ENCODE results near the gene CDCA3. TPM values are rescaled to one million over a fixed set of nuclear protein-coding genes. Genes with fewer than 3 reads are reported as not detected.
"Not testable (repeated sequence)": the region's sequence is repeated elsewhere in the genome, so short reads cannot be mapped to it uniquely, and the experiment has no call there.

CDCA3 gene
- under 1 TPM; 0.46 to 0.52 TPM for total RNA-seq
- long read RNA-seq, donor 1, partial matches to known transcripts: 0 of 3 reads
- long read RNA-seq, donor 1, other reads (novel, unspliced or antisense): 3 of 3 reads
- long read RNA-seq, donor 2, partial matches to known transcripts: 0 of 3 reads
- long read RNA-seq, donor 2, other reads (novel, unspliced or antisense): 3 of 3 reads

GRCh38 chr12:6851153-6851920, at the start of gene CDCA3:
Gene CDCA3 (minus strand): TSS chr12:6851286. CDS start chr12:6850952, 334 bp downstream.
- intact Hi-C loops (cut with DNase I): no loop called here
- peak; percentile 98 for DNase-seq (ENCODE audit: low spot score)

GRCh38 chr12:6899837-6900519, 48.9 kb upstream of the CDCA3 start:
- peak; percentile 86 for DNase-seq (ENCODE audit: low spot score)
- intact Hi-C loops (cut with DNase I): no loop called here

- no peak for DNase-seq (ENCODE audit: low spot score)
- intact Hi-C loops (cut with DNase I): no loop called here
These were observed 48.3 kb upstream of the CDCA3 start for GRCh38 chr12:6899427-6899826.

- intact Hi-C loops (cut with DNase I): no loop called here
- peak; percentile 57 for DNase-seq (ENCODE audit: low spot score)
These were observed 45.9 kb upstream of the CDCA3 start for GRCh38 chr12:6896846-6897435.

- DNase-seq (ENCODE audit: low spot score): peak; percentile 41
- intact Hi-C loops (cut with DNase I): no loop called here
These were observed 43.2 kb upstream of the CDCA3 start for GRCh38 chr12:6894321-6894720.

- intact Hi-C loops (cut with DNase I): not testable (repeated sequence)
- peak; percentile 18 for DNase-seq (ENCODE audit: low spot score)
These were observed 41.6 kb upstream of the CDCA3 start for GRCh38 chr12:6892683-6893082.

GRCh38 chr12:6891646-6892001, 40.5 kb upstream of the CDCA3 start:
- intact Hi-C loops (cut with DNase I): no loop called here
- peak; percentile 63 for DNase-seq (ENCODE audit: low spot score)

- peak; percentile 100 for DNase-seq (ENCODE audit: low spot score)
- intact Hi-C loops (cut with DNase I): no loop called here
These were observed 39.9 kb upstream of the CDCA3 start for GRCh38 chr12:6890789-6891645.

- intact Hi-C loops (cut with DNase I): not testable (repeated sequence)
- peak; percentile 59 for DNase-seq (ENCODE audit: low spot score)
These were observed 38.9 kb upstream of the CDCA3 start for GRCh38 chr12:6889775-6890573.

- peak; percentile 22 for DNase-seq (ENCODE audit: low spot score)
- intact Hi-C loops (cut with DNase I): not testable (repeated sequence)
These were observed 37.7 kb upstream of the CDCA3 start for GRCh38 chr12:6888794-6889193.

- no peak for DNase-seq (ENCODE audit: low spot score)
- intact Hi-C loops (cut with DNase I): no loop called here
These were observed 37.3 kb upstream of the CDCA3 start for GRCh38 chr12:6888360-6888759.

GRCh38 chr12:6887460-6887859, 36.4 kb upstream of the CDCA3 start:
- intact Hi-C loops (cut with DNase I): no loop called here
- peak; percentile 47 for DNase-seq (ENCODE audit: low spot score)

- DNase-seq (ENCODE audit: low spot score): peak; percentile 44
- intact Hi-C loops (cut with DNase I): not testable (repeated sequence)
These were observed 35.3 kb upstream of the CDCA3 start for GRCh38 chr12:6886206-6886999.

- intact Hi-C loops (cut with DNase I): no loop called here
- DNase-seq (ENCODE audit: low spot score): peak; percentile 31
These were observed 33.5 kb upstream of the CDCA3 start for GRCh38 chr12:6884539-6884938.

GRCh38 chr12:6883683-6884082, 32.6 kb upstream of the CDCA3 start:
- intact Hi-C loops (cut with DNase I): no loop called here
- DNase-seq (ENCODE audit: low spot score): peak; percentile 47

GRCh38 chr12:6883252-6883651, 32.2 kb upstream of the CDCA3 start:
- DNase-seq (ENCODE audit: low spot score): peak; percentile 38
- intact Hi-C loops (cut with DNase I): no loop called here

- DNase-seq (ENCODE audit: low spot score); intact Hi-C loops (cut with DNase I): not testable (repeated sequence)
These were observed 28.7 kb upstream of the CDCA3 start for GRCh38 chr12:6879824-6880223.

- intact Hi-C loops (cut with DNase I); DNase-seq (ENCODE audit: low spot score): not testable (repeated sequence)
These were observed 22.9 kb upstream of the CDCA3 start for GRCh38 chr12:6874015-6874368.
